WTC11 (cell line): ENCODE measurements around the gene CPEB3. TPM values are rescaled to one million over a fixed set of nuclear protein-coding genes. Genes with fewer than 3 reads are reported as not detected.

Experiments
- ATAC-seq: fragments of 200-7000 bp; cut with Tn5 transposase; 2 replicates; pipeline ENCODE4 v1.10.0; 2021; ENCODE audit warnings: mild to moderate bottlenecking, moderate library complexity
- CTCF ChIA-PET: fragments of 300-600 bp; sonication (Branson Sonifier 250); formaldehyde crosslinking; loops from one replicate; lab custom pipeline; 2021; ENCODE audit warnings: antibody characterized with exemption; lab: Charles Lee
- POLR2A ChIA-PET: fragments of 350-600 bp; sonication (Branson Sonifier 250); formaldehyde crosslinking; loops from one replicate; lab custom pipeline; 2021; ENCODE audit warnings: antibody characterized with exemption; lab: Charles Lee
- DNase-seq: peaks from one replicate; pipeline ENCODE4 v3.0.0; 2021; ENCODE audit warnings: low spot score
- H3K27ac Mint-ChIP-seq: 2 replicates; pipeline ENCODE4 v1.8.0; 2021; ENCODE audit warnings: mixed read lengths
- H3K27me3 Mint-ChIP-seq: 2 replicates; pipeline ENCODE4 v1.8.0; 2021; ENCODE audit warnings: low read depth, mild to moderate bottlenecking, moderate library complexity, mixed read lengths
- H3K36me3 Mint-ChIP-seq: 2 replicates; pipeline ENCODE4 v1.8.0; 2021; ENCODE audit warnings: mixed read lengths
- H3K4me1 Mint-ChIP-seq: 2 replicates; pipeline ENCODE4 v1.8.0; 2022; ENCODE audit warnings: mixed read lengths
- H3K4me3 Mint-ChIP-seq: 2 replicates; pipeline ENCODE4 v1.8.0; 2021; ENCODE audit warnings: mild to moderate bottlenecking, moderate library complexity, mixed read lengths
- H3K9me3 Mint-ChIP-seq: 2 replicates; pipeline ENCODE4 v1.8.0; 2021; ENCODE audit warnings: mixed read lengths
- ATF1 ChIP-seq: sonication (generic); formaldehyde crosslinking; IDR thresholded peaks from 2 replicates; pipeline ENCODE4 v1.8.1; 2023; ENCODE audit warnings: mild to moderate bottlenecking, moderate library complexity, missing genetic modification reagents
- ESRRA ChIP-seq: sonication (generic); formaldehyde crosslinking; IDR thresholded peaks from 2 replicates; pipeline ENCODE4 v1.8.1; 2022; ENCODE audit warnings: mild to moderate bottlenecking, missing genetic modification reagents, borderline replicate concordance
- MXD4 ChIP-seq: fragments of 250-450 bp; sonication (Bioruptor Pico); IDR thresholded peaks from 2 replicates; pipeline ENCODE4 v1.8.0; 2021; ENCODE audit warnings: mild to moderate bottlenecking, moderate library complexity, borderline replicate concordance
- RELA ChIP-seq: sonication (generic); formaldehyde crosslinking; IDR thresholded peaks from 2 replicates; pipeline ENCODE4 v1.8.1; 2022; ENCODE audit warnings: missing genetic modification reagents, mild to moderate bottlenecking, borderline replicate concordance
- SMAD3 ChIP-seq: sonication (generic); formaldehyde crosslinking; IDR thresholded peaks from 2 replicates; pipeline ENCODE4 v1.8.0; 2022; ENCODE audit warnings: missing genetic modification reagents, mild to moderate bottlenecking, borderline replicate concordance
- ZNF121 ChIP-seq: sonication (generic); formaldehyde crosslinking; IDR thresholded peaks from 2 replicates; pipeline ENCODE4 v1.8.0; 2023; ENCODE audit warnings: missing genetic modification reagents
- ZNF396 ChIP-seq: fragments of 250-450 bp; sonication (Bioruptor Pico); IDR thresholded peaks from 2 replicates; pipeline ENCODE4 v1.8.0; 2021; ENCODE audit warnings: mild to moderate bottlenecking, moderate library complexity, borderline replicate concordance
- total RNA-seq: library from RNA; stranded (reverse); gene quantifications from 3 replicates; pipeline ENCODE4 v1.2.3, GENCODE V29; 2021
- TF ChIP-seq, protein P1 (sequence below): sonication (generic); formaldehyde crosslinking; IDR thresholded peaks from 2 replicates; pipeline ENCODE4 v1.8.1; 2023; ENCODE audit warnings: mild to moderate bottlenecking, missing genetic modification reagents
- TF ChIP-seq, protein P2 (sequence below): sonication (generic); formaldehyde crosslinking; IDR thresholded peaks from 2 replicates; pipeline ENCODE4 v1.8.0; 2023; ENCODE audit warnings: missing genetic modification reagents
- TF ChIP-seq, protein P3 (sequence below): sonication (generic); formaldehyde crosslinking; IDR thresholded peaks from 2 replicates; pipeline ENCODE4 v1.8.1; 2022; ENCODE audit warnings: low read depth, missing genetic modification reagents, borderline replicate concordance
- TF ChIP-seq, protein P4 (sequence below): sonication (generic); formaldehyde crosslinking; IDR thresholded peaks from 2 replicates; pipeline ENCODE4 v1.8.0; 2022; ENCODE audit warnings: missing genetic modification reagents

CPEB3 gene
- total RNA-seq, 1 experiment from 2014 or later: 2.4 TPM

DNA sequence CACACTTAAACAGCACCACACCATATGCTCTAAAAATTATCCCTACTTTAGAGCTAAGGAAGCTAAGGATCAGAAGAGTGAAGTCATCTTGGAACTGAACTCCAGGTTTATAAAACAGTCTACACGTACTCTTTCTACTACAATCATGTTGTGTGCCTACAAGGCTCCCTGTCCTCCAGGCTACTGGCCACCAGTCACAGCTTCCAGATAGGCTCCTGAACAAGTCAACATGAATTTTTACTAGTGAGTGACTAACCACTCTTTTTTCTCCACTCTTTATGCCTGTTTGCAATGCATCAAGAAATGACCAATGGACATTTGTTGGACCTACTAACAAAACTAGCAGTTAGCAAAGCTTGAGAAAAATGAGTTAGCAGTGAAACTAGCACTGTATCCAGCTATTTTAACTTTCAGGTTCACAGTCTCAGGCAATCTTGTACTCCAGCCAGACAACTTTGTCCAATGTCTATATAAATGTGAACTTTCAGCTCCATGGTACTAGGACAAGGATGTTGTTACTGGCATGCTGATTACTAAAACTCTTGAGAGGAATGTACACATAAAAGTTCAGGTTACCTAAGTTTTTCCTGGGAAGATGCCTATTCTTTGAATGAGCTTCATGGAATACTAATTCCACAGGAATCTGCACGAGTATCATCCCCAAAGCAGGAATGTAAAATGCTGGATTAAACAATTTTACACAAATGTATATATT lies 187.3 kb downstream of the CPEB3 start:
- no peak overlapping the region for H3K4me3 Mint-ChIP-seq
- DNase-seq (no peak), ATAC-seq (no peak)
- H3K36me3 Mint-ChIP-seq: no peaks in the 10 kb centered on the region
- H3K9me3 Mint-ChIP-seq: no peaks in the 10 kb centered on the region
- H3K27ac Mint-ChIP-seq: no peak overlapping the region
- ChIA-PET POLR2A (interaction anchor here (0.6 kb wide), 1 partner anchor 41 kb away, joined by 6 read pairs; no protein-coding TSS in a partner anchor), CTCF (no interaction called here)
- TF ChIP-seq ZNF396: no peak
- H3K4me1 Mint-ChIP-seq: peaks cover 11% of the 10 kb centered on the region
- no peaks in the 10 kb centered on the region for H3K27me3 Mint-ChIP-seq

DNA sequence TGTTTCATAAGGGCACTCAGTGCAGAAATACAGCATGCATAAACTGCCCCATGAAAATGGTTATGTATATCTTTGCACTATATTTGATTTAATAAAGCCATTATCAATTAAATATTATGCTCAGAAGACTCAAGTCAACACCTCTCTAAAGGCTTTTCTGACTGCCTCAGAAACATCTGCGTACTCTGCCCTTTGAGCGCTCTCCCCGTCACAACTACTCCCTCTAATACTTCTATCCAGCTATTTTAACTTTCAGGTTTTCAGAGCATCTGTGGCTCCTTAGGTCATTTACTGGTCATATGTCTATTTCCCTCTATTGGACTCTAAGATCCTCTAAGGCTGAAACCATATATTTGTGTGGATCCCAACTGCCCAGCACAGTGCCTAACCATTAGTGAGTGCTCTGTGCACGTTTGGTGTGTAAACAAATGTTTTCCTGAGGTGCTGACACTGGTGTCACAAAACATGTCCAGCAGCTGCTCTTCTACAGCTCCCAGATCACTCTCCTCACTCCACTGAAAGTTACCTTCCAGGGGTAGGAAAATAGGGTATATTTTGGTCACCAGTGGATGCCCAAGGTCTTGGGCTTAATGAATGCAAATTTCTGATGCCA lies 188.2 kb downstream of the CPEB3 start:
- no peaks in the 10 kb centered on the region for H3K9me3 Mint-ChIP-seq
- H3K4me1 Mint-ChIP-seq: peaks cover 11% of the 10 kb centered on the region
- TF ChIP-seq, protein P1, sequence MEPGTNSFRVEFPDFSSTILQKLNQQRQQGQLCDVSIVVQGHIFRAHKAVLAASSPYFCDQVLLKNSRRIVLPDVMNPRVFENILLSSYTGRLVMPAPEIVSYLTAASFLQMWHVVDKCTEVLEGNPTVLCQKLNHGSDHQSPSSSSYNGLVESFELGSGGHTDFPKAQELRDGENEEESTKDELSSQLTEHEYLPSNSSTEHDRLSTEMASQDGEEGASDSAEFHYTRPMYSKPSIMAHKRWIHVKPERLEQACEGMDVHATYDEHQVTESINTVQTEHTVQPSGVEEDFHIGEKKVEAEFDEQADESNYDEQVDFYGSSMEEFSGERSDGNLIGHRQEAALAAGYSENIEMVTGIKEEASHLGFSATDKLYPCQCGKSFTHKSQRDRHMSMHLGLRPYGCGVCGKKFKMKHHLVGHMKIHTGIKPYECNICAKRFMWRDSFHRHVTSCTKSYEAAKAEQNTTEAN (CRISPR knock-in tag): no peak
- DNase-seq (no peak), ATAC-seq (no peak)
- no peaks in the 10 kb centered on the region for H3K36me3 Mint-ChIP-seq
- ChIA-PET POLR2A (no interaction called here), CTCF (no interaction called here)
- no peak overlapping the region for H3K4me3 Mint-ChIP-seq
- no peak overlapping the region for H3K27ac Mint-ChIP-seq
- no peaks in the 10 kb centered on the region for H3K27me3 Mint-ChIP-seq

DNA sequence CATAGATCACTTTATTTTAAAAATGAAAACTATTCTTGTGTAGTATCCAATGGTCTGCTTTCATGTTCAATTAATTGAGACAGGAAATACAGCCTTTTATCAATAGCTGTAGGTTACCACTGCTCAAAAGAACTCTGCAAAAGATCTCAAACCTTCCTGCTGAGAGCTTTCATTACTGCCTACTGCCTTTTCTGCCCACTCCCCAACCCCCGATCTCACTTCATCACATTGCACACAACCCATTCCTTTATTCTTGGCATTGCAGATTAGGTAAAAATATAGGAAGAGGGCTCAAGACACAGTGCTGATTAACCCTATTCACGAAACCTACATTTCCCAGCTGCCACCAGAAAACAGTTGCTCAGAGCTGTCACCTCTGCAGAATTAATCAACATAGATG lies 195.9 kb downstream of the CPEB3 start:
- POLR2A ChIA-PET: interaction anchor here (0.6 kb wide), 1 partner anchor 334 kb away, joined by 7 read pairs; no protein-coding TSS in a partner anchor
- no peak for ATAC-seq
- Mint-ChIP-seq H3K9me3 (no peaks in the 10 kb centered on the region), H3K36me3 (no peaks in the 10 kb centered on the region), H3K27ac (no peak overlapping the region)
- no peak for DNase-seq
- TF ChIP-seq, protein P2, sequence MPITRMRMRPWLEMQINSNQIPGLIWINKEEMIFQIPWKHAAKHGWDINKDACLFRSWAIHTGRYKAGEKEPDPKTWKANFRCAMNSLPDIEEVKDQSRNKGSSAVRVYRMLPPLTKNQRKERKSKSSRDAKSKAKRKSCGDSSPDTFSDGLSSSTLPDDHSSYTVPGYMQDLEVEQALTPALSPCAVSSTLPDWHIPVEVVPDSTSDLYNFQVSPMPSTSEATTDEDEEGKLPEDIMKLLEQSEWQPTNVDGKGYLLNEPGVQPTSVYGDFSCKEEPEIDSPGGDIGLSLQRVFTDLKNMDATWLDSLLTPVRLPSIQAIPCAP (CRISPR knock-in tag): no peak
- TF ChIP-seq ATF1: no peak
- no peak for TF ChIP-seq RELA (CRISPR knock-in tag)
- TF ChIP-seq, protein P3, sequence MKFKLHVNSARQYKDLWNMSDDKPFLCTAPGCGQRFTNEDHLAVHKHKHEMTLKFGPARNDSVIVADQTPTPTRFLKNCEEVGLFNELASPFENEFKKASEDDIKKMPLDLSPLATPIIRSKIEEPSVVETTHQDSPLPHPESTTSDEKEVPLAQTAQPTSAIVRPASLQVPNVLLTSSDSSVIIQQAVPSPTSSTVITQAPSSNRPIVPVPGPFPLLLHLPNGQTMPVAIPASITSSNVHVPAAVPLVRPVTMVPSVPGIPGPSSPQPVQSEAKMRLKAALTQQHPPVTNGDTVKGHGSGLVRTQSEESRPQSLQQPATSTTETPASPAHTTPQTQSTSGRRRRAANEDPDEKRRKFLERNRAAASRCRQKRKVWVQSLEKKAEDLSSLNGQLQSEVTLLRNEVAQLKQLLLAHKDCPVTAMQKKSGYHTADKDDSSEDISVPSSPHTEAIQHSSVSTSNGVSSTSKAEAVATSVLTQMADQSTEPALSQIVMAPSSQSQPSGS (CRISPR knock-in tag): no peak
- TF ChIP-seq ESRRA (CRISPR knock-in tag): no peak
- TF ChIP-seq, protein P4, sequence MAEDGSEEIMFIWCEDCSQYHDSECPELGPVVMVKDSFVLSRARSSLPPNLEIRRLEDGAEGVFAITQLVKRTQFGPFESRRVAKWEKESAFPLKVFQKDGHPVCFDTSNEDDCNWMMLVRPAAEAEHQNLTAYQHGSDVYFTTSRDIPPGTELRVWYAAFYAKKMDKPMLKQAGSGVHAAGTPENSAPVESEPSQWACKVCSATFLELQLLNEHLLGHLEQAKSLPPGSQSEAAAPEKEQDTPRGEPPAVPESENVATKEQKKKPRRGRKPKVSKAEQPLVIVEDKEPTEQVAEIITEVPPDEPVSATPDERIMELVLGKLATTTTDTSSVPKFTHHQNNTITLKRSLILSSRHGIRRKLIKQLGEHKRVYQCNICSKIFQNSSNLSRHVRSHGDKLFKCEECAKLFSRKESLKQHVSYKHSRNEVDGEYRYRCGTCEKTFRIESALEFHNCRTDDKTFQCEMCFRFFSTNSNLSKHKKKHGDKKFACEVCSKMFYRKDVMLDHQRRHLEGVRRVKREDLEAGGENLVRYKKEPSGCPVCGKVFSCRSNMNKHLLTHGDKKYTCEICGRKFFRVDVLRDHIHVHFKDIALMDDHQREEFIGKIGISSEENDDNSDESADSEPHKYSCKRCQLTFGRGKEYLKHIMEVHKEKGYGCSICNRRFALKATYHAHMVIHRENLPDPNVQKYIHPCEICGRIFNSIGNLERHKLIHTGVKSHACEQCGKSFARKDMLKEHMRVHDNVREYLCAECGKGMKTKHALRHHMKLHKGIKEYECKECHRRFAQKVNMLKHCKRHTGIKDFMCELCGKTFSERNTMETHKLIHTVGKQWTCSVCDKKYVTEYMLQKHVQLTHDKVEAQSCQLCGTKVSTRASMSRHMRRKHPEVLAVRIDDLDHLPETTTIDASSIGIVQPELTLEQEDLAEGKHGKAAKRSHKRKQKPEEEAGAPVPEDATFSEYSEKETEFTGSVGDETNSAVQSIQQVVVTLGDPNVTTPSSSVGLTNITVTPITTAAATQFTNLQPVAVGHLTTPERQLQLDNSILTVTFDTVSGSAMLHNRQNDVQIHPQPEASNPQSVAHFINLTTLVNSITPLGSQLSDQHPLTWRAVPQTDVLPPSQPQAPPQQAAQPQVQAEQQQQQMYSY (CRISPR knock-in tag): no peak
- no peak for TF ChIP-seq ZNF121 (CRISPR knock-in tag)
- no peak for TF ChIP-seq SMAD3 (CRISPR knock-in tag)
- no peak for TF ChIP-seq MXD4
- TF ChIP-seq, all 79 proteins: peak for 0
- peaks cover 36% of the 10 kb centered on the region for H3K4me1 Mint-ChIP-seq
- H3K27me3 Mint-ChIP-seq: no peaks in the 10 kb centered on the region
- H3K4me3 Mint-ChIP-seq: no peak overlapping the region
- CTCF ChIA-PET: interaction anchor here (0.6 kb wide), 1 partner anchor 96 kb away, joined by 4 read pairs; no protein-coding TSS in a partner anchor
